HepG2 (cell line): ENCODE measurements around the gene P3H3. TPM values are rescaled to one million over a fixed set of nuclear protein-coding genes. Genes with fewer than 3 reads are reported as not detected.

Source experiments
- CENPT ChIP-seq: sonication (generic); formaldehyde crosslinking; IDR thresholded peaks from 2 replicates; pipeline ENCODE4 v1.8.0; 2022; ENCODE audit warnings: low read depth, mild to moderate bottlenecking, moderate library complexity, missing genetic modification reagents
- CENPX ChIP-seq: sonication (generic); formaldehyde crosslinking; IDR thresholded peaks from 2 replicates; pipeline ENCODE4 v1.9.0; 2021; ENCODE audit warnings: mild to moderate bottlenecking, missing genetic modification reagents, moderate library complexity
- DNMT1 ChIP-seq: sonication (generic); formaldehyde crosslinking; IDR thresholded peaks from 2 replicates; pipeline ENCODE4 v1.5.1; 2020; ENCODE audit warnings: mild to moderate bottlenecking, missing genetic modification reagents
- GTF3A ChIP-seq: sonication (generic); formaldehyde crosslinking; conservative IDR thresholded peaks from 2 replicates; pipeline ENCODE4 v1.4.0; 2020; ENCODE audit warnings: mild to moderate bottlenecking, missing genetic modification reagents
- MAZ ChIP-seq, 2 experiments: sonication (generic) in 1 of 2; formaldehyde crosslinking in 1 of 2; IDR thresholded peaks; 2 replicates each; pipeline versions ENCODE4 v1.5.0 to v1.6.1; 2012 to 2020; ENCODE audit warnings: low read depth in 2 of 2, mild to moderate bottlenecking in 2 of 2, borderline replicate concordance in 1 of 2, improper control_type of control experiment in 1 of 2, low read length in 1 of 2, missing genetic modification reagents in 1 of 2, moderate library complexity in 1 of 2
- SCMH1 ChIP-seq: sonication (generic); formaldehyde crosslinking; IDR thresholded peaks from 2 replicates; pipeline ENCODE4 v1.9.0; 2021; ENCODE audit warnings: missing genetic modification reagents, mild to moderate bottlenecking, borderline replicate concordance
- TAF15 ChIP-seq: fragments of 200-400 bp; formaldehyde crosslinking; IDR thresholded peaks from one replicate; pipeline ENCODE4 v1.6.1; 2018; ENCODE audit warnings: mild to moderate bottlenecking, low read depth, low read length; ENCODE audit not compliant: poor library complexity, severe bottlenecking
- TEAD2 ChIP-seq: sonication (generic); formaldehyde crosslinking; IDR thresholded peaks from 2 replicates; pipeline ENCODE4 v1.9.0; 2021; ENCODE audit warnings: missing genetic modification reagents
- ZBTB38 ChIP-seq: sonication (generic); formaldehyde crosslinking; IDR thresholded peaks from 2 replicates; pipeline ENCODE4 v1.5.1; 2020; ENCODE audit warnings: mild to moderate bottlenecking, missing genetic modification reagents
- ZFYVE20 ChIP-seq: sonication (generic); formaldehyde crosslinking; IDR thresholded peaks from 2 replicates; pipeline ENCODE4 v1.8.0; 2023; ENCODE audit warnings: low read depth, mild to moderate bottlenecking, moderate library complexity, missing genetic modification reagents, borderline replicate concordance
- ZMYM2 ChIP-seq: sonication (generic); formaldehyde crosslinking; IDR thresholded peaks from 2 replicates; pipeline ENCODE4 v1.8.0; 2022; ENCODE audit warnings: mild to moderate bottlenecking, missing genetic modification reagents
- ZNF101 ChIP-seq: sonication (generic); formaldehyde crosslinking; IDR thresholded peaks from 2 replicates; pipeline ENCODE4 v1.4.0; 2020; ENCODE audit warnings: mild to moderate bottlenecking, low read depth, missing genetic modification reagents, borderline replicate concordance
- ZNF234 ChIP-seq: sonication (generic); formaldehyde crosslinking; conservative IDR thresholded peaks from 2 replicates; pipeline ENCODE4 v1.5.1; 2020; ENCODE audit warnings: mild to moderate bottlenecking, missing genetic modification reagents
- ZNF24 ChIP-seq: fragments of 450-650 bp; IDR thresholded peaks from 2 replicates; pipeline ENCODE4 v1.6.1; 2017; ENCODE audit warnings: antibody characterized with exemption, mild to moderate bottlenecking
- ZNF253 ChIP-seq: sonication (generic); formaldehyde crosslinking; IDR thresholded peaks from 2 replicates; pipeline ENCODE4 v1.8.0; 2022; ENCODE audit warnings: mild to moderate bottlenecking, missing genetic modification reagents, borderline replicate concordance
- ZNF530 ChIP-seq: sonication (generic); formaldehyde crosslinking; IDR thresholded peaks from 2 replicates; pipeline ENCODE4 v1.5.0; 2020; ENCODE audit warnings: low read depth, mild to moderate bottlenecking, missing genetic modification reagents
- ZNF556 ChIP-seq: sonication (generic); formaldehyde crosslinking; IDR thresholded peaks from 2 replicates; pipeline ENCODE4 v1.4.0; 2020; ENCODE audit warnings: mild to moderate bottlenecking, missing genetic modification reagents, borderline replicate concordance
- ZNF724P ChIP-seq: sonication (generic); formaldehyde crosslinking; IDR thresholded peaks from 2 replicates; pipeline ENCODE4 v1.8.0; 2022; ENCODE audit warnings: missing genetic modification reagents, borderline replicate concordance
- ZNF839 ChIP-seq: sonication (generic); formaldehyde crosslinking; IDR thresholded peaks from 2 replicates; pipeline ENCODE4 v1.4.0; 2020; ENCODE audit warnings: missing genetic modification reagents, mild to moderate bottlenecking, borderline replicate concordance
- polyA plus RNA-seq, 8 experiments: library from polyadenylated mRNA; depleted of rRNA in 3 of 8; stranded (reverse) in 7 of 8; unstranded in 1 of 8; fragments of >200 nt; fragmentation: Illumina TruSeq in 4 of 8; extraction: Trizol in 4 of 8; gene quantifications; 2 replicates each; pipeline versions ENCODE4 v1.2.1 to v1.2.3, GENCODE V29; 2011 to 2016; ENCODE audit warnings: low read depth in 4 of 8, missing spikeins in 1 of 8, mixed read lengths in 1 of 8; ENCODE audit not compliant: insufficient read depth in 1 of 8
- total RNA-seq, 5 experiments: library from RNA; depleted of rRNA; stranded (reverse); fragments of >200 nt; fragmentation: Illumina TruSeq; extraction: Trizol; gene quantifications; 2 replicates each; pipeline ENCODE4 v1.2.3, GENCODE V29; 2016; ENCODE audit warnings: low read depth in 1 of 5
- TF ChIP-seq, protein P1 (sequence below): sonication (generic); formaldehyde crosslinking; IDR thresholded peaks from 2 replicates; pipeline ENCODE4 v1.8.0; 2022; ENCODE audit warnings: mild to moderate bottlenecking, missing genetic modification reagents
- TF ChIP-seq, protein P2 (sequence below): sonication (generic); formaldehyde crosslinking; IDR thresholded peaks from 2 replicates; pipeline ENCODE4 v1.4.0; 2020; ENCODE audit warnings: missing genetic modification reagents
- TF ChIP-seq, protein P3 (sequence below): sonication (generic); formaldehyde crosslinking; IDR thresholded peaks from 2 replicates; pipeline ENCODE4 v1.5.1; 2020; ENCODE audit warnings: mild to moderate bottlenecking, moderate library complexity, missing genetic modification reagents
- TF ChIP-seq, protein P4 (sequence below): IDR thresholded peaks from 2 replicates; pipeline ENCODE4 v1.6.1; 2016; ENCODE audit warnings: missing biosample characterization, missing genetic modification reagents, low read depth

P3H3 gene
- total and polyA plus RNA-seq, 2 of the 13 experiments (the other 11 are each of a cell fraction or from before 2014, with no cell fraction given), result 20.1 to 20.5 TPM

DNA sequence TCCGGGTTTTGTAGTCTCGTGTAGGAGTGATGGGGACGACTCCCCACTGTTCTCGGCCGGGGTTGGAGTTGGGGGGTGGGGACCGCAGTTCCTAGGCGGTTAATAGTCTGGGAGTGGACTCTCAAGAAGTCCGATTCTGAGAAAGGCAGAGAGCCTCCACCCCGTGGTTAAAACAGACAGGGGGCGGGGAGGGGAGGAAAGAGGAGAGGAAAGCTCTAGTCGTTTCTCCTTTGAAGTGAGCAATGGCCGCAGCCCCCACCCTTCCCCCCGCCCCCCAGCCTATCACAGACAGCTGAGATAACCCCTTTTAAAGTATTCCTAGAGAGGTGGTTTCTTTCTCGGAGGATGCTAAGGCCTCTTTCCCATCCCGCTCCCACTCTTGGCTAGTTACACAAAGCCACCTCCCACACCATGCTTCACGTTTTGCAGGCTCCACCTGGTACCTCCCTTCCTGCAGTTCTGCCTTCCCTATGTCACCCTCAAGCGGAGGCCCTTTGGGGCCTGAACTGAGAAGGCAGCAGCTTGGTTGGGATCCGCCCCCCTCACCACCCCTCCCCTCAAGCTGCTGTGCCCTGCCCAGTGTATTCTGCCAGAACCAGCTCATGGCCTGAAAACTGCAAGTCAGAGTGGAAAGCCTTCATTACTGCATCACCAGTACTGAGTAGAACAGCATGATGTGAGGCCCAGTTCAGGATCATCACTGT is 24.6 kb downstream of the P3H3 start (continued):
- TF ChIP-seq TEAD2 (CRISPR knock-in tag) (no peak), ZNF253 (CRISPR knock-in tag) (no peak), ZNF556 (CRISPR knock-in tag) (no peak), ZNF24 (no peak), GTF3A (CRISPR knock-in tag) (no peak), ZFYVE20 (CRISPR knock-in tag) (no peak), ZBTB38 (CRISPR knock-in tag) (no peak), ZMYM2 (CRISPR knock-in tag) (no peak), SCMH1 (CRISPR knock-in tag) (no peak), MAZ (IDR thresholded peaks at IDR 0.05; ENCODE audit: borderline replicate concordance, low read depth, low read length) (no peak), MAZ (CRISPR knock-in tag; IDR thresholded peaks at IDR 0.05; ENCODE audit: low read depth) (peak; percentile 3; the same call in 1 of the 2 replicates), ZNF101 (no peak), DNMT1 (no peak), ZNF530 (CRISPR knock-in tag) (no peak), CENPX (CRISPR knock-in tag) (no peak), ZNF234 (no peak), ZNF724P (CRISPR knock-in tag) (no peak), ZNF839 (0 out of 2 replicates have a peak, but pooled peaks have one; percentile 9), CENPT (CRISPR knock-in tag) (no peak), TAF15 (no peak)
- TF ChIP-seq, protein P1, sequence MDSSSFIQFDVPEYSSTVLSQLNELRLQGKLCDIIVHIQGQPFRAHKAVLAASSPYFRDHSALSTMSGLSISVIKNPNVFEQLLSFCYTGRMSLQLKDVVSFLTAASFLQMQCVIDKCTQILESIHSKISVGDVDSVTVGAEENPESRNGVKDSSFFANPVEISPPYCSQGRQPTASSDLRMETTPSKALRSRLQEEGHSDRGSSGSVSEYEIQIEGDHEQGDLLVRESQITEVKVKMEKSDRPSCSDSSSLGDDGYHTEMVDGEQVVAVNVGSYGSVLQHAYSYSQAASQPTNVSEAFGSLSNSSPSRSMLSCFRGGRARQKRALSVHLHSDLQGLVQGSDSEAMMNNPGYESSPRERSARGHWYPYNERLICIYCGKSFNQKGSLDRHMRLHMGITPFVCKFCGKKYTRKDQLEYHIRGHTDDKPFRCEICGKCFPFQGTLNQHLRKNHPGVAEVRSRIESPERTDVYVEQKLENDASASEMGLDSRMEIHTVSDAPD (CRISPR knock-in tag), result no peak
- TF ChIP-seq, protein P2, sequence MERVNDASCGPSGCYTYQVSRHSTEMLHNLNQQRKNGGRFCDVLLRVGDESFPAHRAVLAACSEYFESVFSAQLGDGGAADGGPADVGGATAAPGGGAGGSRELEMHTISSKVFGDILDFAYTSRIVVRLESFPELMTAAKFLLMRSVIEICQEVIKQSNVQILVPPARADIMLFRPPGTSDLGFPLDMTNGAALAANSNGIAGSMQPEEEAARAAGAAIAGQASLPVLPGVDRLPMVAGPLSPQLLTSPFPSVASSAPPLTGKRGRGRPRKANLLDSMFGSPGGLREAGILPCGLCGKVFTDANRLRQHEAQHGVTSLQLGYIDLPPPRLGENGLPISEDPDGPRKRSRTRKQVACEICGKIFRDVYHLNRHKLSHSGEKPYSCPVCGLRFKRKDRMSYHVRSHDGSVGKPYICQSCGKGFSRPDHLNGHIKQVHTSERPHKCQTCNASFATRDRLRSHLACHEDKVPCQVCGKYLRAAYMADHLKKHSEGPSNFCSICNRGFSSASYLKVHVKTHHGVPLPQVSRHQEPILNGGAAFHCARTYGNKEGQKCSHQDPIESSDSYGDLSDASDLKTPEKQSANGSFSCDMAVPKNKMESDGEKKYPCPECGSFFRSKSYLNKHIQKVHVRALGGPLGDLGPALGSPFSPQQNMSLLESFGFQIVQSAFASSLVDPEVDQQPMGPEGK (CRISPR knock-in tag), result peak; percentile 12; the same call in 1 of the 2 replicates
- TF ChIP-seq, protein P3, sequence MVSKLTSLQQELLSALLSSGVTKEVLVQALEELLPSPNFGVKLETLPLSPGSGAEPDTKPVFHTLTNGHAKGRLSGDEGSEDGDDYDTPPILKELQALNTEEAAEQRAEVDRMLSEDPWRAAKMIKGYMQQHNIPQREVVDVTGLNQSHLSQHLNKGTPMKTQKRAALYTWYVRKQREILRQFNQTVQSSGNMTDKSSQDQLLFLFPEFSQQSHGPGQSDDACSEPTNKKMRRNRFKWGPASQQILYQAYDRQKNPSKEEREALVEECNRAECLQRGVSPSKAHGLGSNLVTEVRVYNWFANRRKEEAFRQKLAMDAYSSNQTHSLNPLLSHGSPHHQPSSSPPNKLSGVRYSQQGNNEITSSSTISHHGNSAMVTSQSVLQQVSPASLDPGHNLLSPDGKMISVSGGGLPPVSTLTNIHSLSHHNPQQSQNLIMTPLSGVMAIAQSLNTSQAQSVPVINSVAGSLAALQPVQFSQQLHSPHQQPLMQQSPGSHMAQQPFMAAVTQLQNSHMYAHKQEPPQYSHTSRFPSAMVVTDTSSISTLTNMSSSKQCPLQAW (CRISPR knock-in tag), result 0 out of 2 replicates have a peak, but pooled peaks have one; percentile 3
- TF ChIP-seq, protein P4, sequence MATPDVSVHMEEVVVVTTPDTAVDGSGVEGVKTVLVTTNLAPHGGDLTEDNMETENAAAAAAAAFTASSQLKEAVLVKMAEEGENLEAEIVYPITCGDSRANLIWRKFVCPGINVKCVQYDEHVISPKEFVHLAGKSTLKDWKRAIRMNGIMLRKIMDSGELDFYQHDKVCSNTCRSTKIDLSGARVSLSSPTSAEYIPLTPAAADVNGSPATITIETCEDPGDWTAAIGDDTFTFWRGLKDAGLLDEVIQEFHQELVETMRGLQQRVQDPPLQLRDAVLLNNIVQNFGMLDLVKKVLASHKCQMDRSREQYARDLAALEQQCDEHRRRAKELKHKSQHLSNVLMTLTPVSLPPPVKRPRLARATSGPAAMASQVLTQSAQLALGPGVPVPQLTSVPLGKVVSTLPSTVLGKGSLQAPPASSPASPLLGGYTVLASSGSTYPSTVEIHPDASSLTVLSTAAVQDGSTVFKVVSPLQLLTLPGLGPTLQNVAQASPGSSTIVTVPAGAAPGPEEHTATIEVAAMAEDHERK, result no peak
